ENCODE data around the gene SMNDC1.

The SMNDC1 gene

GRCh38 chr10:110327262-110327914 lies 22.7 kb upstream of the SMNDC1 start:
- no peak for DNase-seq (ENCODE audit: low spot score)

GRCh38 chr10:110326351-110327032 lies 21.8 kb upstream of the SMNDC1 start:
- peak; percentile 70 for DNase-seq (ENCODE audit: low spot score)

GRCh38 chr10:110324805-110325280 lies 20.1 kb upstream of the SMNDC1 start:
- no peak for DNase-seq (ENCODE audit: low spot score)

GRCh38 chr10:110324201-110324804 lies 19.6 kb upstream of the SMNDC1 start:
- no peak for DNase-seq (ENCODE audit: low spot score)

GRCh38 chr10:110323503-110323902 lies 18.8 kb upstream of the SMNDC1 start:
- DNase-seq (ENCODE audit: low spot score) = peak; percentile 84

GRCh38 chr10:110321869-110322620 lies 17.3 kb upstream of the SMNDC1 start:
- no peak for DNase-seq (ENCODE audit: low spot score)

GRCh38 chr10:110317866-110318850 lies 13.4 kb upstream of the SMNDC1 start:
- no peak for DNase-seq (ENCODE audit: low spot score)

GRCh38 chr10:110313674-110314073 lies 9.0 kb upstream of the SMNDC1 start:
- no peak for DNase-seq (ENCODE audit: low spot score)

- DNase-seq (ENCODE audit: low spot score) = no peak
Measured at GRCh38 chr10:110312206-110312605, 7.5 kb upstream of the SMNDC1 start.

GRCh38 chr10:110311357-110311949 lies 6.7 kb upstream of the SMNDC1 start:
- peak; percentile 87 for DNase-seq (ENCODE audit: low spot score)

GRCh38 chr10:110310741-110311140 lies 6.0 kb upstream of the SMNDC1 start:
- peak; percentile 76 for DNase-seq (ENCODE audit: low spot score)

- no peak for DNase-seq (ENCODE audit: low spot score)
Measured at GRCh38 chr10:110307805-110308204, 3.1 kb upstream of the SMNDC1 start.

GRCh38 chr10:110306452-110306768 lies 1.7 kb upstream of the SMNDC1 start:
- no peak for DNase-seq (ENCODE audit: low spot score)

- DNase-seq (ENCODE audit: low spot score) = peak; percentile 97
Measured at GRCh38 chr10:110305767-110306451, 1.2 kb upstream of the SMNDC1 start.

- no peak for DNase-seq (ENCODE audit: low spot score)
Measured at GRCh38 chr10:110304394-110304779, 333 bp downstream of the SMNDC1 start.

GRCh38 chr10:110303681-110304080 lies 1.0 kb downstream of the SMNDC1 start:
- no peak for DNase-seq (ENCODE audit: low spot score)

GRCh38 chr10:110300486-110300986 lies 4.2 kb downstream of the SMNDC1 start:
- peak; percentile 55 for DNase-seq (ENCODE audit: low spot score)

GRCh38 chr10:110296966-110297365 lies 7.8 kb downstream of the SMNDC1 start:
- no peak for DNase-seq (ENCODE audit: low spot score)

GRCh38 chr10:110286841-110287240 lies 17.9 kb downstream of the SMNDC1 start:
- DNase-seq (ENCODE audit: low spot score) = no peak

- no peak for DNase-seq (ENCODE audit: low spot score)
Measured at GRCh38 chr10:110285501-110285900, 19.2 kb downstream of the SMNDC1 start.
